Measurements from ENCODE around the gene CPA2. TPM values are rescaled to one million over a fixed set of nuclear protein-coding genes. Genes with fewer than 3 reads are reported as not detected.
"Not testable (repeated sequence)": the region's sequence is repeated elsewhere in the genome, so short reads cannot be mapped to it uniquely, and the experiment has no call there.

CPA2 gene
- total RNA-seq, 2 donors from 2014 or later: not detected

DNA sequence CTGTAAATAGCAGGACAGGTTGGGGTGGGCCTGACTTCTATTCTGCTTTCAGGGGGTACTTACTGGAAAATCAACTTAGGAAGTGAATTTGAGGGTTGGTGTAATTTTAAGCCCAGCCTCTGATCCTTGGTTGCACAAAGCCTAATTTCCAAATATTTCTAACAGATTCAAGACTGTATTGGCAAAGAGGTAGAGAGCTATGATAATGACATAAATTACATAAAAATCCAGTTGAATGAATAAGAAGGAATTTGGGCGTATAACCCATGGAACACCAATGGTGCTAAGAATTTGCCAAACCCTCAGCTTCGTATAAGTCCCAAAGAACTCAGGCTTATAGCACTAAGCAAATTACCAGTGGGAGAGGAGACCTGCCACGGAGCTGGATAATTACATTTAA lies 38.2 kb downstream of the CPA2 start:
- 97% methylated on average over 3 of the region's 3 CpGs for WGBS
- TF ChIP-seq POLR2AphosphoS5 (IDR thresholded peaks at IDR 0.05) (no peak), POLR2A (IDR thresholded peaks at IDR 0.05) (no peak)
- TF ChIP-seq, protein P1, sequence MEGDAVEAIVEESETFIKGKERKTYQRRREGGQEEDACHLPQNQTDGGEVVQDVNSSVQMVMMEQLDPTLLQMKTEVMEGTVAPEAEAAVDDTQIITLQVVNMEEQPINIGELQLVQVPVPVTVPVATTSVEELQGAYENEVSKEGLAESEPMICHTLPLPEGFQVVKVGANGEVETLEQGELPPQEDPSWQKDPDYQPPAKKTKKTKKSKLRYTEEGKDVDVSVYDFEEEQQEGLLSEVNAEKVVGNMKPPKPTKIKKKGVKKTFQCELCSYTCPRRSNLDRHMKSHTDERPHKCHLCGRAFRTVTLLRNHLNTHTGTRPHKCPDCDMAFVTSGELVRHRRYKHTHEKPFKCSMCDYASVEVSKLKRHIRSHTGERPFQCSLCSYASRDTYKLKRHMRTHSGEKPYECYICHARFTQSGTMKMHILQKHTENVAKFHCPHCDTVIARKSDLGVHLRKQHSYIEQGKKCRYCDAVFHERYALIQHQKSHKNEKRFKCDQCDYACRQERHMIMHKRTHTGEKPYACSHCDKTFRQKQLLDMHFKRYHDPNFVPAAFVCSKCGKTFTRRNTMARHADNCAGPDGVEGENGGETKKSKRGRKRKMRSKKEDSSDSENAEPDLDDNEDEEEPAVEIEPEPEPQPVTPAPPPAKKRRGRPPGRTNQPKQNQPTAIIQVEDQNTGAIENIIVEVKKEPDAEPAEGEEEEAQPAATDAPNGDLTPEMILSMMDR (IDR thresholded peaks at IDR 0.05): no peak
- intact Hi-C loops (cut with DNase I): no loop called here
- no peaks in the 10 kb centered on the region for H3K27me3 ChIP-seq (replicated peaks; ENCODE audit: insufficient read depth)
- no peak for DNase-seq (ENCODE audit: low spot score)
- H3K9me3 ChIP-seq: no peaks in the 10 kb centered on the region
- no peak overlapping the region for H3K4me3 ChIP-seq
- H3K4me1 ChIP-seq (replicated peaks): no peaks in the 10 kb centered on the region
- H3K36me3 ChIP-seq: no peaks in the 10 kb centered on the region
- no peak overlapping the region for H3K27ac ChIP-seq

DNA sequence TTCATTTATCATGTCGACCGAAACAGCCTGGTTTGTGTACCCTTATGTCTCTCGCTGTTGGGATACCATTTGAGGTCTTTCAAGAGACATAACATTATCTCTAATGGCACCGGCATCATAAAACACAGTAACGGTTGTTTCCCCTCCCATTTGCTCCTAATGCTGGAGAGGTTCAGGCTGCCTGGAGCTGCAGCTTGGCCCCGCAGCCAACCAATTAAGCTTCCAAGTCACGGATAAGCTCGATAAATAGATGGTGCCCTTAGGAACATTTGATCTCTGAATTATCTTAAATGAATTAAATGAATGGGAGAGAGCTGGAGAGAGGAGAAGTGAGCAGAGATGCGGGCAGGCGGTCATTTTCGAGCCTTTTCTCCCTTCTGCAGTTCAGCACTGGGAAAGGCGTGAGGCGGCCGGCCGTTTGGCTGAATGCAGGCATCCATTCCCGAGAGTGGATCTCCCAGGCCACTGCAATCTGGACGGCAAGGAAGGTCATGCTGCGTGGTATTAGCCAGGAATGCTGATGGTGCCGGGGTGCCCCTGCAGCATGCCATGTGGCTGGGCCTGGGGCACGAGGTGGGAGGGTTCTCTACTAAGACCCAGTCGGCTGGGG lies 38.9 kb downstream of the CPA2 start:
- no peaks in the 10 kb centered on the region for H3K27me3 ChIP-seq (replicated peaks; ENCODE audit: insufficient read depth)
- intact Hi-C loops (cut with DNase I): no loop called here
- H3K4me3 ChIP-seq: no peak overlapping the region
- WGBS: 79% methylated on average over 21 of the region's 21 CpGs
- TF ChIP-seq POLR2A (IDR thresholded peaks at IDR 0.05): no peak
- TF ChIP-seq, protein P1 (IDR thresholded peaks at IDR 0.05): no peak
- no peak for TF ChIP-seq POLR2AphosphoS5 (IDR thresholded peaks at IDR 0.05)
- no peak overlapping the region for H3K27ac ChIP-seq
- H3K36me3 ChIP-seq: no peaks in the 10 kb centered on the region
- DNase-seq (ENCODE audit: low spot score): no peak
- H3K4me1 ChIP-seq (replicated peaks): no peaks in the 10 kb centered on the region
- H3K9me3 ChIP-seq: no peaks in the 10 kb centered on the region

DNA sequence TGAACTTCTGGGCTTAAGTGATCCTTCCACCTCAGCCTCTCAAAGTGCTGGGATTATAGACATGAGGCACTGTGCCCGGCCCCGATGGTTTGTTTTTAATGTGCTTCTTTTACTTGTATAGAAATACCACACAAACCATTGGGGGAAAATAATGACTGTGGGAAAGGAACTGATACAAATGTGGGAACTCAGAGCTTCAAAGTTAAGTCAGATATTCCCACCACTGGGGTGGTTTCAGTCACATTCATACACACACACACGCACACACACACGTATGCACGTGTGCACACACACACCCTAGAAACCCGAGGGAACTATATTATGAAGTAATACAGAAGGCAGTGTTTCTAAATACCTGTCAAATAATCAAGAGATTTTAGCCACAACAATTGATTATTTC lies 43.3 kb downstream of the CPA2 start:
- no peaks in the 10 kb centered on the region for H3K27me3 ChIP-seq (replicated peaks; ENCODE audit: insufficient read depth)
- no peaks in the 10 kb centered on the region for H3K4me1 ChIP-seq (replicated peaks)
- H3K9me3 ChIP-seq: no peaks in the 10 kb centered on the region
- 90% methylated on average over 6 of the region's 6 CpGs for WGBS
- TF ChIP-seq POLR2A (IDR thresholded peaks at IDR 0.05): no peak
- TF ChIP-seq, protein P1 (IDR thresholded peaks at IDR 0.05): no peak
- no peak for TF ChIP-seq POLR2AphosphoS5 (IDR thresholded peaks at IDR 0.05)
- no peak for DNase-seq (ENCODE audit: low spot score)
- H3K4me3 ChIP-seq: no peak overlapping the region
- no peaks in the 10 kb centered on the region for H3K36me3 ChIP-seq
- no peak overlapping the region for H3K27ac ChIP-seq
- intact Hi-C loops (cut with DNase I): no loop called here

DNA sequence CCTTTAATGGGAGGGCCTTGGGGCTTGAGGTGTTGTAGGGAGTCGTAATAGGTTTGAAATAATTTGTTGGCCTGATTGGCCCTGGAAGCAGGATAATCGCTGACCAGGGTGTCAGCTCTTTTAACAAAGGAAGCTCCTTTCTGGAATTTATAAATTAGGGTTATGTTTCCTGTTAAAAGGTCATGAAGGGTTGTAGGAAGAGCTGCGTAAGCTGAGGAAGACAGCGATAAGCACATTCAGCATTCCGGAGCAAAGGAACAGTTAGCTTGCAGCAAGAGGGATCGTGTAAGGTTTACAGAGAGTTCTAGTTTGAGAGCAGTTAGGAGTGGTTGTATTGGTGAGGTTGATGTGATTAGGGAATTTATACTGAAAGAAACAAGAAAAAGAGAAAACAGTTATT lies 47.6 kb downstream of the CPA2 start:
- intact Hi-C loops (cut with DNase I): no loop called here
- WGBS: 75% methylated on average over 6 of the region's 6 CpGs
- TF ChIP-seq, protein P1 (IDR thresholded peaks at IDR 0.05): no peak
- TF ChIP-seq POLR2AphosphoS5 (IDR thresholded peaks at IDR 0.05) (no peak), POLR2A (IDR thresholded peaks at IDR 0.05) (no peak)

DNA sequence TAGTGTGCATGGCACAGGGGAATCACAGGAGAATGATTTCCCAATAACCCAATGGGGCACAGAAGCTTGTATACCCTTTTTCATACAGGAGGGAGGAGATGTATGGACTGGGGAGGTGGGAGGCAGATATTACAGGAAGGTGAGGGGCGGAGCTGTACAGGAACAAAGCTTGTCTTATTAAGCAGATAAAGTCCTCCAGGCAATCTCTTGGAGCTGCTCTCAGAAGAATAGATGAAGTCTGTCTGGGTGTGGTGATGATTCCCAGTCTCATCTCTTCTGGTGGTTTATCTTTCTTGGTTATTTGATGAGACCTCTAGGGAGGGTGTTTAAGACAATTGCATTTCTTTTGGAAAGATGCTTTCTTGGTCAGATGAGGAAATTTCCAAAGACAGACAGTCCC lies 52.9 kb downstream of the CPA2 start:
- H3K9me3 ChIP-seq: no peaks in the 10 kb centered on the region
- no peak overlapping the region for H3K27ac ChIP-seq
- no peak for DNase-seq (ENCODE audit: low spot score)
- H3K36me3 ChIP-seq: no peaks in the 10 kb centered on the region
- intact Hi-C loops (cut with DNase I): no loop called here
- no peak overlapping the region for H3K4me3 ChIP-seq
- no peaks in the 10 kb centered on the region for H3K27me3 ChIP-seq (replicated peaks; ENCODE audit: insufficient read depth)
- no peaks in the 10 kb centered on the region for H3K4me1 ChIP-seq (replicated peaks)
- TF ChIP-seq, protein P1 (IDR thresholded peaks at IDR 0.05): no peak
- no peak for TF ChIP-seq POLR2AphosphoS5 (IDR thresholded peaks at IDR 0.05)
- WGBS: 100% methylated on average over 1 of the region's 1 CpG

More for the DNA sequence above, 47.6 kb downstream of the CPA2 start:
- H3K9me3 ChIP-seq: no peaks in the 10 kb centered on the region
- no peak for DNase-seq (ENCODE audit: low spot score)
- H3K36me3 ChIP-seq: no peaks in the 10 kb centered on the region
- H3K4me3 ChIP-seq: no peak overlapping the region
- no peaks in the 10 kb centered on the region for H3K4me1 ChIP-seq (replicated peaks)
- H3K27me3 ChIP-seq (replicated peaks; ENCODE audit: insufficient read depth): no peaks in the 10 kb centered on the region
- H3K27ac ChIP-seq: no peak overlapping the region

DNA sequence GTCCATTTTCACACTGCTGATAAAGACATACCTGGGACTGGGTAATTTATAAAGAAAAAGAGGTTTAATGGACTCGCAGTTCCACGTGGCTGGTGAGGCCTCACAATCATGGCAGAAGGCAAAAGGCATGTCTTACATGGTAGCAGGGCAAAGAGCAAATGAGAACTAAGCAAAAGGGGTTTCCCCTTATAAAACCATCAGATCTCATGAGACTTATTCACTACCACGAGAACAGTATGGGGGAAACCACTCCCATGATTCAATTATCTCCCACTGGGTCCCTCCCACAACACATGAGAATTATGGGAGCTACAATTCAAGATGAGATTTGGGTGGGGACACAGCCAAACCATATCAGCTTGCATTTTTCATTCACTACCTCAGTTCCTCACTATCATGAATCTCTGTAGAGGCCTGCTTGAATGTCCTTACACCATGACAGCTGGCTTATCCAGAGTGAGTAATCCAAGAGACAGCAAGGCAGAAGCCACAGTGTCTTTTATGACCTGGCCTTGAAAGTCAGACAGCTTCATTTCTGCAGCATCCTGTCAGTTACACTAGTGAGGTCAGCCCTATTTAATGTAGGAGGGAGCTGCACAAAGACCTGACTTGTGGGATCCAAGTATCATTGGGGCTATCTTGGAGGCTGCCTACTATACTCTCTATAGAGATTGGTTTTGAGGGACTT lies 55.0 kb downstream of the CPA2 start:
- H3K27ac ChIP-seq; H3K4me1 ChIP-seq (replicated peaks); H3K27me3 ChIP-seq (replicated peaks; ENCODE audit: insufficient read depth); intact Hi-C loops (cut with DNase I); H3K4me3 ChIP-seq; H3K9me3 ChIP-seq; H3K36me3 ChIP-seq; DNase-seq (ENCODE audit: low spot score): not testable (repeated sequence)
- 96% methylated on average over 3 of the region's 3 CpGs for WGBS
